NB4 (cell line): ENCODE data around the gene SCLY.

Experiments
- CTCF ChIP-seq: IDR thresholded peaks from one replicate; pipeline ENCODE4 v1.5.1; 2012; ENCODE audit warnings: low read depth, low read length
- POLR2A ChIP-seq: IDR thresholded peaks from 2 replicates; pipeline ENCODE4 v1.6.1; 2011; ENCODE audit warnings: mild to moderate bottlenecking; ENCODE audit not compliant: insufficient read length; ENCODE audit errors: extremely low read depth

- TF ChIP-seq CTCF, result no peak
- no peak for TF ChIP-seq POLR2A
Measured at GRCh38 chr2:238097988-238098871, 37.4 kb downstream of the SCLY start.
